Keratinocyte (primary cell): ENCODE results near the gene CILP2.

Experiments
- EZH2 ChIP-seq: IDR thresholded peaks from one replicate; pipeline ENCODE4 v1.6.1; 2012; ENCODE audit warnings: inconsistent platforms, mild to moderate bottlenecking, low read length, moderate library complexity
- TF ChIP-seq, protein P1 (sequence below), 3 experiments: IDR thresholded peaks in 1 of 3; conservative IDR thresholded peaks in 1 of 3; optimal IDR thresholded peaks in 1 of 3; 2 replicates in 2 of 3; 3 replicates in 1 of 3; pipeline versions ENCODE3 to v1.5.1; 2011; ENCODE audit warnings: low read length in 3 of 3, mild to moderate bottlenecking in 3 of 3, moderate library complexity in 2 of 3, control low read depth in 1 of 3, inconsistent platforms in 1 of 3; ENCODE audit not compliant: insufficient read depth in 2 of 3; ENCODE audit errors: extremely low read depth in 1 of 3

DNA sequence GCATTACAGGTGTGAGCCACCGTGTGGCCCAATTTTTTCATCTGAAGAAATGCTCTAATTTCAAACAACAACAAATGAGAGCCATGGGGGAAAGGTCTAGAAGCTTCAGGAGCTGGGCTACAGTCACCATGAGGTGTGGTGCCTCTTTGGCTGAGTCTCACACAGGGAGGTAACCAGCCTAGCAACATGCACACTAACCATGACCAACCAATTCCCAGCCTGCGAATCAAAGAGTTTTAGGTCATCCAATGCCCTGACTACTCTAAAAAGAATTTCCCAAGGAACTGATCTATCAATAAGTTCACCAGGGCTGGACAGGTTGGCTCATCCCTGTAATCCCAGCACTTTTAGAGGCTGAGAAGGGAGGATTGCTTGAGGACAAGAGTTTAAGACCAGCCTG, 50.5 kb downstream of the CILP2 start:
- TF ChIP-seq, protein P1, sequence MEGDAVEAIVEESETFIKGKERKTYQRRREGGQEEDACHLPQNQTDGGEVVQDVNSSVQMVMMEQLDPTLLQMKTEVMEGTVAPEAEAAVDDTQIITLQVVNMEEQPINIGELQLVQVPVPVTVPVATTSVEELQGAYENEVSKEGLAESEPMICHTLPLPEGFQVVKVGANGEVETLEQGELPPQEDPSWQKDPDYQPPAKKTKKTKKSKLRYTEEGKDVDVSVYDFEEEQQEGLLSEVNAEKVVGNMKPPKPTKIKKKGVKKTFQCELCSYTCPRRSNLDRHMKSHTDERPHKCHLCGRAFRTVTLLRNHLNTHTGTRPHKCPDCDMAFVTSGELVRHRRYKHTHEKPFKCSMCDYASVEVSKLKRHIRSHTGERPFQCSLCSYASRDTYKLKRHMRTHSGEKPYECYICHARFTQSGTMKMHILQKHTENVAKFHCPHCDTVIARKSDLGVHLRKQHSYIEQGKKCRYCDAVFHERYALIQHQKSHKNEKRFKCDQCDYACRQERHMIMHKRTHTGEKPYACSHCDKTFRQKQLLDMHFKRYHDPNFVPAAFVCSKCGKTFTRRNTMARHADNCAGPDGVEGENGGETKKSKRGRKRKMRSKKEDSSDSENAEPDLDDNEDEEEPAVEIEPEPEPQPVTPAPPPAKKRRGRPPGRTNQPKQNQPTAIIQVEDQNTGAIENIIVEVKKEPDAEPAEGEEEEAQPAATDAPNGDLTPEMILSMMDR (optimal IDR thresholded peaks at IDR 0.05 in 1 of 3, IDR thresholded peaks at IDR 0.05 in 1 of 3, conservative IDR thresholded peaks at IDR 0.05 in 1 of 3; ENCODE audit: extremely low read depth in 1 of 3, insufficient read depth in 2 of 3, low read length in 3 of 3), result no peak
- no peak for TF ChIP-seq EZH2
